Measurements from ENCODE around the gene MAML3.

Gene MAML3

GRCh38 chr4:139740531-139741041, 413.4 kb downstream of the MAML3 start:
- Mint-ChIP-seq H3K9me3 (no peaks in the 10 kb centered on the region), H3K4me1 (peaks cover 13 to 24% of the 10 kb centered on the region in 2 donors), H3K4me3 (no peak overlapping the region), H3K27ac (no peak overlapping the region), H3K27me3 (peaks cover 0 to 15% of the 10 kb centered on the region in 2 donors), H3K36me3 (no peaks in the 10 kb centered on the region)
- ATAC-seq (replicated peaks) (no peak), DNase-seq (no peak)

GRCh38 chr4:139740121-139740520, 413.9 kb downstream of the MAML3 start:
- Mint-ChIP-seq H3K9me3 (no peaks in the 10 kb centered on the region), H3K4me3 (no peak overlapping the region), H3K4me1 (peaks cover 14 to 27% of the 10 kb centered on the region in 2 donors), H3K27ac (no peak overlapping the region), H3K36me3 (no peaks in the 10 kb centered on the region), H3K27me3 (peaks cover 0 to 16% of the 10 kb centered on the region in 2 donors)
- no peak for DNase-seq
- ATAC-seq (replicated peaks), result no peak

GRCh38 chr4:139738846-139739613, 415.0 kb downstream of the MAML3 start:
- no peak for ATAC-seq (replicated peaks)
- no peak overlapping the region for H3K4me3 Mint-ChIP-seq
- no peaks in the 10 kb centered on the region for H3K36me3 Mint-ChIP-seq
- DNase-seq, result no peak
- peaks cover 16 to 38% of the 10 kb centered on the region in 2 donors for H3K4me1 Mint-ChIP-seq
- peaks cover 4 to 10% of the 10 kb centered on the region in 2 donors for H3K27me3 Mint-ChIP-seq
- no peak overlapping the region for H3K27ac Mint-ChIP-seq
- H3K9me3 Mint-ChIP-seq, result no peaks in the 10 kb centered on the region

GRCh38 chr4:139736661-139737060, 417.3 kb downstream of the MAML3 start:
- peaks cover 10 to 16% of the 10 kb centered on the region in 2 donors for H3K27me3 Mint-ChIP-seq
- no peaks in the 10 kb centered on the region for H3K36me3 Mint-ChIP-seq
- peaks cover 16 to 39% of the 10 kb centered on the region in 2 donors for H3K4me1 Mint-ChIP-seq
- H3K9me3 Mint-ChIP-seq, result no peaks in the 10 kb centered on the region
- DNase-seq (no peak), ATAC-seq (replicated peaks) (no peak)
- no peak overlapping the region for H3K27ac Mint-ChIP-seq
- no peak overlapping the region for H3K4me3 Mint-ChIP-seq

- ATAC-seq (replicated peaks), result no peak
- DNase-seq, result no peak
- no peaks in the 10 kb centered on the region for H3K36me3 Mint-ChIP-seq
- H3K27ac Mint-ChIP-seq, result peak overlapping the region; percentile 59
- H3K4me3 Mint-ChIP-seq, result peak overlapping the region; percentile 78 to 84
- no peaks in the 10 kb centered on the region for H3K9me3 Mint-ChIP-seq
- peaks cover 10 to 16% of the 10 kb centered on the region in 2 donors for H3K27me3 Mint-ChIP-seq
- H3K4me1 Mint-ChIP-seq, result peaks cover 16 to 39% of the 10 kb centered on the region in 2 donors
These were observed 417.7 kb downstream of the MAML3 start for GRCh38 chr4:139736274-139736660.

GRCh38 chr4:139735381-139736273, 418.4 kb downstream of the MAML3 start:
- H3K4me3 Mint-ChIP-seq, result peak overlapping the region; percentile 78 to 84
- ATAC-seq (replicated peaks) (peak; percentile 21 to 22), DNase-seq (peak; percentile 13)
- H3K36me3 Mint-ChIP-seq, result no peaks in the 10 kb centered on the region
- H3K27me3 Mint-ChIP-seq, result peaks cover 10 to 16% of the 10 kb centered on the region in 2 donors
- peak overlapping the region; percentile 89 for H3K27ac Mint-ChIP-seq
- no peaks in the 10 kb centered on the region for H3K9me3 Mint-ChIP-seq
- H3K4me1 Mint-ChIP-seq, result peaks cover 16 to 39% of the 10 kb centered on the region in 2 donors

- DNase-seq, result peak; percentile 75
- peak; percentile 80 to 83 for ATAC-seq (replicated peaks)
- H3K27me3 Mint-ChIP-seq, result peaks cover 10 to 16% of the 10 kb centered on the region in 2 donors
- H3K9me3 Mint-ChIP-seq, result no peaks in the 10 kb centered on the region
- peak overlapping the region; percentile 89 for H3K27ac Mint-ChIP-seq
- peaks cover 16 to 39% of the 10 kb centered on the region in 2 donors for H3K4me1 Mint-ChIP-seq
- H3K4me3 Mint-ChIP-seq, result peak overlapping the region; percentile 78 to 84
- no peaks in the 10 kb centered on the region for H3K36me3 Mint-ChIP-seq
These were observed 419.1 kb downstream of the MAML3 start for GRCh38 chr4:139734875-139735380.

- ATAC-seq (replicated peaks) (peak; percentile 10 to 13), DNase-seq (no peak)
- Mint-ChIP-seq H3K4me3 (peak overlapping the region; percentile 78 to 84), H3K36me3 (no peaks in the 10 kb centered on the region), H3K9me3 (no peaks in the 10 kb centered on the region), H3K27ac (peak overlapping the region; percentile 89), H3K27me3 (peaks cover 10 to 16% of the 10 kb centered on the region in 2 donors), H3K4me1 (peaks cover 16 to 39% of the 10 kb centered on the region in 2 donors)
These were observed 419.6 kb downstream of the MAML3 start for GRCh38 chr4:139734201-139734874.

- ATAC-seq (replicated peaks) (no peak), DNase-seq (no peak)
- Mint-ChIP-seq H3K4me1 (peaks cover 16 to 39% of the 10 kb centered on the region in 2 donors), H3K36me3 (peaks cover 0 to 3% of the 10 kb centered on the region in 2 donors), H3K27ac (no peak overlapping the region), H3K4me3 (no peak overlapping the region), H3K27me3 (peaks cover 10 to 16% of the 10 kb centered on the region in 2 donors), H3K9me3 (no peaks in the 10 kb centered on the region)
These were observed 420.9 kb downstream of the MAML3 start for GRCh38 chr4:139732991-139733570.

GRCh38 chr4:139728840-139729239, 425.1 kb downstream of the MAML3 start:
- ATAC-seq (replicated peaks) (no peak), DNase-seq (no peak)
- Mint-ChIP-seq H3K4me1 (no peaks in the 10 kb centered on the region), H3K36me3 (peaks cover 0 to 5% of the 10 kb centered on the region in 2 donors), H3K4me3 (no peak overlapping the region), H3K27me3 (peaks cover 5 to 6% of the 10 kb centered on the region in 2 donors), H3K9me3 (no peaks in the 10 kb centered on the region), H3K27ac (no peak overlapping the region)

- Mint-ChIP-seq H3K36me3 (peaks cover 0 to 5% of the 10 kb centered on the region in 2 donors), H3K4me3 (no peak overlapping the region), H3K27me3 (peaks cover 3 to 4% of the 10 kb centered on the region in 2 donors), H3K9me3 (no peaks in the 10 kb centered on the region), H3K27ac (no peak overlapping the region), H3K4me1 (no peaks in the 10 kb centered on the region)
- DNase-seq (no peak), ATAC-seq (replicated peaks) (no peak)
These were observed 425.8 kb downstream of the MAML3 start for GRCh38 chr4:139728146-139728545.

- no peaks in the 10 kb centered on the region for H3K9me3 Mint-ChIP-seq
- ATAC-seq (replicated peaks) (no peak), DNase-seq (no peak)
- no peak overlapping the region for H3K4me3 Mint-ChIP-seq
- H3K27me3 Mint-ChIP-seq, result no peaks in the 10 kb centered on the region
- no peak overlapping the region for H3K27ac Mint-ChIP-seq
- peaks cover 0 to 5% of the 10 kb centered on the region in 2 donors for H3K36me3 Mint-ChIP-seq
- H3K4me1 Mint-ChIP-seq, result no peaks in the 10 kb centered on the region
These were observed 427.4 kb downstream of the MAML3 start for GRCh38 chr4:139726615-139727014.

GRCh38 chr4:139725236-139725635, 428.7 kb downstream of the MAML3 start:
- Mint-ChIP-seq H3K27me3 (no peaks in the 10 kb centered on the region), H3K36me3 (peaks cover 0 to 5% of the 10 kb centered on the region in 2 donors), H3K4me1 (no peaks in the 10 kb centered on the region), H3K27ac (no peak overlapping the region), H3K4me3 (no peak overlapping the region), H3K9me3 (no peaks in the 10 kb centered on the region)
- ATAC-seq (replicated peaks) (no peak), DNase-seq (no peak)

Measured in stimulated activated naive B cell treated with anti-CD40 and anti-IgM and Interleukin-4, amounts not matched to agents 10 μg/mL and 1 μg/mL and 100 μg/mL, for 72 hours (primary cell).